Dermis blood vessel endothelial cell (primary cell): ENCODE measurements around the gene FBXO17. TPM values are rescaled to one million over a fixed set of nuclear protein-coding genes. Genes with fewer than 3 reads are reported as not detected.

Experiments used
- total RNA-seq: library from RNA; depleted of rRNA; stranded (reverse); fragments of >200 nt; gene quantifications from 2 replicates; pipeline ENCODE4 v1.2.3, GENCODE V29; 2014

The FBXO17 gene
- total RNA-seq, 1 donor from 2014 or later: 17.9 TPM

Other genes with a start within 250 kb of the FBXO17 start
- gene CAPN12, start 231.3 kb downstream of the FBXO17 start, total RNA-seq: 0.05 TPM in 1 of 2 replicates, not detected in the other
- gene LGALS7, start 202.2 kb downstream of the FBXO17 start, total RNA-seq: not detected in 2 replicates
- 1.4 TPM in 1 of 2 replicates, not detected in the other for gene LGALS7B, start 186.5 kb downstream of the FBXO17 start, total RNA-seq
- not detected in 2 replicates for gene LGALS4, start 162.8 kb downstream of the FBXO17 start, total RNA-seq
- 27.6 and 32.0 TPM in 2 replicates for gene ECH1, start 143.9 kb downstream of the FBXO17 start, total RNA-seq
- 293 and 327 TPM in 2 replicates for gene HNRNPL, start 125.8 kb downstream of the FBXO17 start, total RNA-seq
- gene RINL, start 97.5 kb downstream of the FBXO17 start, total RNA-seq: 8.3 and 17.5 TPM in 2 replicates
- gene SIRT2, start 76.1 kb downstream of the FBXO17 start, total RNA-seq: 118 and 122 TPM in 2 replicates
- gene NFKBIB, start 75.8 kb downstream of the FBXO17 start, total RNA-seq: 10.9 and 21.0 TPM in 2 replicates
- gene CCER2, start 63.6 kb downstream of the FBXO17 start, total RNA-seq: not detected in 2 replicates
- 16.7 and 22.2 TPM in 2 replicates for gene SARS2, start 45.0 kb downstream of the FBXO17 start, total RNA-seq
- gene MRPS12, start 44.8 kb downstream of the FBXO17 start, total RNA-seq: 47.5 and 52.8 TPM in 2 replicates
- 0.98 and 1.5 TPM in 2 replicates for gene FBXO27, start 56.8 kb upstream of the FBXO17 start, total RNA-seq
- gene ACP7, start 108.6 kb upstream of the FBXO17 start, total RNA-seq: 0.19 TPM in 1 of 2 replicates, not detected in the other
- 5.8 and 17.4 TPM in 2 replicates for gene PAK4, start 150.0 kb upstream of the FBXO17 start, total RNA-seq
- not detected in 2 replicates for gene NCCRP1, start 221.2 kb upstream of the FBXO17 start, total RNA-seq
- not detected in 2 replicates for gene SYCN, start 228.5 kb upstream of the FBXO17 start, total RNA-seq